Measurements from ENCODE around the gene B4GALNT2. TPM values are rescaled to one million over a fixed set of nuclear protein-coding genes. Genes with fewer than 3 reads are reported as not detected.

The B4GALNT2 gene
- total RNA-seq, 1 donor from 2014 or later, result not detected

- Histone ChIP-seq H3K9me3 (no peaks in the 10 kb centered on the region), H3K36me3 (no peaks in the 10 kb centered on the region), H3K4me1 (peaks cover 8% of the 10 kb centered on the region), H3K27me3 (no peaks in the 10 kb centered on the region), H3K27ac (no peak overlapping the region), H3K4me3 (no peak overlapping the region)
- intact Hi-C loops (cut with DNase I), result no loop called here
- DNase-seq (ENCODE audit: extremely low spot score in 2 of 2), result no peak
- TF ChIP-seq CTCF (IDR thresholded peaks at IDR 0.05), result no peak
- TF ChIP-seq POLR2A (IDR thresholded peaks at IDR 0.05), result no peak
- no peak for TF ChIP-seq POLR2AphosphoS5 (IDR thresholded peaks at IDR 0.05; ENCODE audit: insufficient read depth in 1 of 2, low read depth in 1 of 2)
Observed at GRCh38 chr17:49196520-49196919, 64.0 kb downstream of the B4GALNT2 start.

- DNase-seq (ENCODE audit: extremely low spot score in 2 of 2), result no peak
Observed at GRCh38 chr17:49197346-49197998, 64.9 kb downstream of the B4GALNT2 start.

GRCh38 chr17:49198211-49198610 is 65.6 kb downstream of the B4GALNT2 start:
- intact Hi-C loops (cut with DNase I), result no loop called here
- Histone ChIP-seq H3K27ac (no peak overlapping the region), H3K27me3 (no peaks in the 10 kb centered on the region), H3K4me1 (peaks cover 7% of the 10 kb centered on the region), H3K36me3 (no peaks in the 10 kb centered on the region), H3K4me3 (no peak overlapping the region), H3K9me3 (no peaks in the 10 kb centered on the region)
- TF ChIP-seq POLR2A (IDR thresholded peaks at IDR 0.05) (no peak), POLR2AphosphoS5 (IDR thresholded peaks at IDR 0.05; ENCODE audit: insufficient read depth in 1 of 2, low read depth in 1 of 2) (no peak), CTCF (IDR thresholded peaks at IDR 0.05) (no peak)
- no peak for DNase-seq (ENCODE audit: extremely low spot score in 2 of 2)

More at GRCh38 chr17:49197346-49197998, 64.9 kb downstream of the B4GALNT2 start:
- TF ChIP-seq POLR2AphosphoS5 (IDR thresholded peaks at IDR 0.05; ENCODE audit: insufficient read depth in 1 of 2, low read depth in 1 of 2) (no peak), CTCF (IDR thresholded peaks at IDR 0.05) (no peak)
- intact Hi-C loops (cut with DNase I), result no loop called here
- Histone ChIP-seq H3K27me3 (no peaks in the 10 kb centered on the region), H3K4me3 (no peak overlapping the region), H3K36me3 (no peaks in the 10 kb centered on the region), H3K9me3 (no peaks in the 10 kb centered on the region), H3K27ac (no peak overlapping the region), H3K4me1 (peaks cover 8% of the 10 kb centered on the region)

- no peaks in the 10 kb centered on the region for H3K4me1 ChIP-seq
- TF ChIP-seq POLR2A (IDR thresholded peaks at IDR 0.05) (no peak), POLR2AphosphoS5 (IDR thresholded peaks at IDR 0.05; ENCODE audit: insufficient read depth in 1 of 2, low read depth in 1 of 2) (no peak), CTCF (IDR thresholded peaks at IDR 0.05) (no peak)
- H3K9me3 ChIP-seq, result no peaks in the 10 kb centered on the region
- intact Hi-C loops (cut with DNase I), result no loop called here
- no peaks in the 10 kb centered on the region for H3K36me3 ChIP-seq
- H3K27ac ChIP-seq, result no peak overlapping the region
- H3K27me3 ChIP-seq, result no peaks in the 10 kb centered on the region
- no peak overlapping the region for H3K4me3 ChIP-seq
- no peak for DNase-seq (ENCODE audit: extremely low spot score in 2 of 2)
Observed at GRCh38 chr17:49200423-49201083, 68.0 kb downstream of the B4GALNT2 start.

- intact Hi-C loops (cut with DNase I), result no loop called here
- Histone ChIP-seq H3K36me3 (no peaks in the 10 kb centered on the region), H3K27ac (no peak overlapping the region), H3K4me3 (no peak overlapping the region), H3K9me3 (no peaks in the 10 kb centered on the region), H3K4me1 (no peaks in the 10 kb centered on the region), H3K27me3 (no peaks in the 10 kb centered on the region)
- no peak for TF ChIP-seq CTCF (IDR thresholded peaks at IDR 0.05)
- no peak for TF ChIP-seq POLR2AphosphoS5 (IDR thresholded peaks at IDR 0.05; ENCODE audit: insufficient read depth in 1 of 2, low read depth in 1 of 2)
- no peak for TF ChIP-seq POLR2A (IDR thresholded peaks at IDR 0.05)
- DNase-seq (ENCODE audit: extremely low spot score in 2 of 2), result no peak
Observed at GRCh38 chr17:49201481-49201927, 68.9 kb downstream of the B4GALNT2 start.
